ENCODE data around the gene MOB3B.
"Not testable (repeated sequence)": the region's sequence is repeated elsewhere in the genome, so short reads cannot be mapped to it uniquely, and the experiment has no call there.

Gene MOB3B

DNA sequence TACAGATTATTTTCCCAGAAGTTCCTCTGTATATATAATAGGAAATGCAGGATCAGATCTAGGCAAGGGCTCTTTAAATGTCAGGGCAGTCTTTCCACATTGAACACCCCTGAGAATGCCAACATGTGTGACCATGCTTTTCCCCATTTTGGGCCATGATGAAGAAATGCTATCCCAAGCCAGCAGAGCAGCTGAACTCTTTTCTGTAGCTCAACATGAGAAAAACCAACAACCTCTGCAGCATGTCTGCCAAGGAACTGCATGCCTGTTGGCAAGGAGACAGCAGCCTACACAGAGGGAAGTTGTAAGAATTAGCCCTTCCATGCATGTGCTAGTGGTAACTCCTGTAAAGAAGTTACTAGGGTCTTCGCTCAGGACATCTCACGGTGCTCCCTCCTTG lies 15.1 kb downstream of the MOB3B start:
- peak; percentile 42 to 59 for DNase-seq

DNA sequence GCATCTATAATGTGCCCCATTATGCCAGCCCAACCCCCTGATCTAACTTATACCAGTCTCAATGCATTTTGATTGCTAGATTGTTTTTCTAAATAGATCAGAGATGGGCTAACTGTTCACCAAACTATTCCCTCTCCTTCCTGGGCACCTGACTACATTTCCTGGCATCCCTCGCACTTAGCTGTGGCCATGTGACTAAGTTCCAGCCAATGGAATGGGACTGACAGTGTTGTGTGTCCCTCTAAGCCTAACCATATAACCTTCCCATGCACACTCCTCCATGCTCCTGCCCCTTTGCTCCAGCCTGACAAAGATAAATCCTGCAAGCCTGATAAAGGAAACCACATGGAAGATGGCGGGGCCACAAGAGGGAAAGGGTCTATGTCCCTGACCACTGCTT lies 17.8 kb downstream of the MOB3B start:
- DNase-seq: no peak

DNA sequence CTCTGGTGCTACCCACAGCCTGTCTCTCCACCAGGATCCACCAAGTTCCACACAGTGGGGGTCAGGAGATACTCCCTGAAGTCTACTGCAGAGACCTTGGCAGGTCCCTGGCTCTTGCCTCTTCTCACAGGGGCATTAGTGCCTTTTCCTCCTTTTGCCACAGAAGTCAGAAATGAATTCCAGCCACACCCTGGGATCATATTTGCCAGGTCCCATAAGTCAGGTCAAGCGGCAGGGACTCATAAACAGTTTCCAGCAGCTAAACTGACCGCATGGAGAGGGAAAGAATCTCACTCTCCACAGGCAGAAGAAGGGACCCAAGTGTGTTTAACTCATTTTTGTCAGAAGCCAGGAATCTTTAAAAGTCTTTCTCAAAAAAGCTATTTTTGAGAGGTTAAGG lies 18.8 kb downstream of the MOB3B start:
- no peak for DNase-seq

DNA sequence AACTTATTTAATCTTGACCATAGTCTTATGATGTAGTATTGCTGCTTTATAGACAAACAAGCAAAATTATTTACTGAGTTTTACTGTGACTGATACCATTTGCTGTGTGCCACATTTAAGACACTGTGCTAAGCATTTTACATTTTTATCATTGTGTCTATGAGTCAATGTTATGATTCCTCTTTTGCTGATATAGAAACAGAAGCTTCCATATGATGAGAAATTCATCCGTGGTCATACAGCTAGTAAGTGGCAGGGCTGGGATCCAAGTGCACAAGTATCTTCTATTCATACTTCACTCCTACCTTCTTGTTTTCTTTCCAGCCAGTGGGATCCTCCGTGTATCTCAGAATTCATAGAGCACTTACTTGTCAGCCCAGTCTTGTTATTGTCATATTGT lies 22.6 kb downstream of the MOB3B start:
- DNase-seq: peak; percentile 20 to 25

DNA sequence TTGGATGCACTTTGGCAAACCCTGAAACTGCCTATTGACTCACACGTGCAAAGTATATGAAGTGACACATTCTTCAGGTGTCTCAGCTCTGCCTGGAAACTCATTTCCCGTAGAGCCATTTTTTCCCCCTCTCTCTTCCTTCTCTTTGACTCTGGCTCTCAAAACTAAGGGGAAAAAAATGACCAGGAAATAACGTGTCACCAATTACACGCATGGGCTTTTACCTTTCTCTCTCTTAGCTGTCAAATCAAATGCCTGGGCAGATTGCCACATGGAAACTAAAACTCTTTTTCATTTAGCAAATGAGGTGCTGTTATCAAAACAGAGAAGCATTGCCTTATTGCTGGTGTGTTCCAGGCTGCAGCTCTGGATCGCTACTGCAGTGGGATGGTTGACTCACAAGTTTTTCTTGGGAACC lies 23.9 kb downstream of the MOB3B start:
- no peak for DNase-seq

DNA sequence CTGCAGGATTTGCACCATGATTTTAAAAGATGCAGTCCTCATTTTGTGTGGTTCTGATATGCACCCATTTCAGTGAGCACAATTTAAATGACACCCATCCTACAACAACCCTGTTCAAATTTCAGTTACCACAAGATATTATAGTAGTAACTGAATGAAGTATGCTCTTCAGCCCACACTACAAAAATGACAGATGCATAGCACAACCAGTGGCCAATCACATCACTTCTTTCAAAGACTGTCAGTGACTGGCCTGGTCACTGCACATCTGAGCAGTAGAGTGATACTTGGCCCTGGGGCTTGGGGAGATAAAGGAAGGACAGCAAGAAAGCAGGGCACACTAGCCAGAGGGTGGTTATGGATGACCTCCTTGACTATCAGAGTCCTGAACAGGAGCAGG lies 25.4 kb downstream of the MOB3B start:
- DNase-seq: no peak

DNA sequence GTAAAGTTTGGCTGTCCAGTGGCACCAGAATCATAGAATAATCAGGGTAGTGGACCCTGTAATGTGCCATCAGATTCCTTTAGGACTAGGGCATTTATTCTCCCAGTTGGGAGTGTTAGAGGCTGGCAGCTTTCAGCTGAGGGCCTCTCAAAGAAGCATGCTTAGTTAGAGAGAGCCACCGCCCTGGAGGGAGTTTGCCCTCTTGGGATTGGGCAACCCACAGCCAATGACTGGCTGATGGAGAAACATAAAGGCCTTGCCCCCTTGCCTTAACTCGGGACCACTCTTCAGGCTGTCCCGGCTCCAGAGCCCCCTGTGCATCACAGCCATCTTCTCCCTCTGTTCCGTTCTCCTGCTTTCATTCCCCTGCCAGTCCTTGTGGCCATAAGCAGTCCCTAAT lies 26.0 kb downstream of the MOB3B start:
- no peak for DNase-seq

DNA sequence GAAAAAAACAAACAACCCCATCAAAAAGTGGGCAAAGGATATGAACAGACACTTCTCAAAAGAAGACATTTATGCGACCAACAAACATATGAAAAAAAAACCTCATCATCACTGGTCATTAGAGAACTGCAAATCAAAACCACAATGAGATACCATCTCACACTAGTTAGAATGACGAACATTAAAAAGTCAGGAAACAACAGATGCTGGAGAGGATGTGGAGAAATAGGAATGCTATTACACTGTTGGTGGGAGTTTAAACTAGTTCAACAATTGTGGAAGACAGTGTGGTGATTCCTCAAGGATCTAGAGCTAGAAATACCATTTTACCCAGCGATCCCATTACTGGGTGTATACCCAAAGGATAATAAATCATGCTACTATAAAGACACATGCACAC lies 28.7 kb downstream of the MOB3B start:
- DNase-seq: not testable (repeated sequence)

DNA sequence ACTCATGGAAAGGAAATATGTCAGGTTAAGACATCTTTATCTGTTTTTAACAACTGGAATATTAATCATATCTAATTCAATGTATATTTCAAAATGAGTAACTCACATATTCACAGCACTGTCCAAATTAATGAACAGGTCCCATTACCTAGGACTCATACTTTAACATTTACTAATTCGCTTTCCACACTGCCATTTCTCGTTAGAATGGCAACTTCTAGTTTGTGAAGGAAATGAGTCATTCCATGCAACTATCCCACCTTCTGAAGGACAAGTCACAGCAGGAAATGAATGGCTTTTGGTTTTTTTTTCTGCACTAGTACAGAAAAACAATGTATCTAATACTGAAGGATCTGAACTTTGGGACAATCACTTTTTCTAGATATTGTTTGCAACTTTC lies 30.2 kb downstream of the MOB3B start:
- peak; percentile 57 to 61 for DNase-seq

DNA sequence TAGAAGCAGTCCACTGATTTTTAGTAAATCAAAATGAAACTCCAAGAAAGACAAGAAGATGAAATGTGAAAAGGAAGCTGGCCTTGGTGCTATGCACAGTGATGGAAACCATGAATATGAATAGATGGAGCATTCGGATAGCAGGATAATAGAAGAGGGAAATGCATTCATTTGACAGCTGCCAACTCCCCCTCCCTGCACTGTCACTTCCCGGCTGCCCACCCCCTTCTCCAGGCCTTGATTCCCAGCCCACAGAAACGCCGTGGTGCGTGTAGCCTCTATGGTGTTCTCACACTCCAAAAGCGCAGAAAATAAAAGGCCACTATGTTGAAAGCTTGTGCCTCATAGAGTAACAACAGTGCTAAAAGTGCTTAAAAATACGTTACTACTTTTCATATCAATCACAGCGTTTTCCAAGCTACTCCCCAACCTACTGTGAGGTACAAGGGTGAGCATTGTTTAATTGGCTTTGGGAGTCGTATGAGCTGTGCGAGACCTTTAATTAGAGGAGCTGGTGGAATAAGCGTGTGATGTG lies 31.7 kb downstream of the MOB3B start:
- DNase-seq: no peak

DNA sequence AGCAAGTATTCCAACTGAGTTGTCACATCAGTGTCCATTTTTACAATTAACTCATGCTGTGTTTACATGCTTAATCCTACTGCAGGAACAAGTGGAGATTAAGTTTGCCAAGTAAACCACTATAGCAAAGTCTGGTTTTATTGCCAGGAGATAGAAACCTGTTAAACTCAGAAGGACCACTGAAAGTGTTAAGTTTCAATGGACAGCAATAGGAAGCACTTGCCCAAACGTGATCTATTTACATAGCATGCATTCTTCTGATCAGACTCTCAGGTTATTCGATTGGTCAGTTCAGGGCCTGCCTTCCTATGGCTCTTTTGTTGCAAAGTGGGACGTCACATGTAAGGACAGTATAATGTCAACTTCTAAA lies 33.5 kb downstream of the MOB3B start:
- no peak for DNase-seq

DNA sequence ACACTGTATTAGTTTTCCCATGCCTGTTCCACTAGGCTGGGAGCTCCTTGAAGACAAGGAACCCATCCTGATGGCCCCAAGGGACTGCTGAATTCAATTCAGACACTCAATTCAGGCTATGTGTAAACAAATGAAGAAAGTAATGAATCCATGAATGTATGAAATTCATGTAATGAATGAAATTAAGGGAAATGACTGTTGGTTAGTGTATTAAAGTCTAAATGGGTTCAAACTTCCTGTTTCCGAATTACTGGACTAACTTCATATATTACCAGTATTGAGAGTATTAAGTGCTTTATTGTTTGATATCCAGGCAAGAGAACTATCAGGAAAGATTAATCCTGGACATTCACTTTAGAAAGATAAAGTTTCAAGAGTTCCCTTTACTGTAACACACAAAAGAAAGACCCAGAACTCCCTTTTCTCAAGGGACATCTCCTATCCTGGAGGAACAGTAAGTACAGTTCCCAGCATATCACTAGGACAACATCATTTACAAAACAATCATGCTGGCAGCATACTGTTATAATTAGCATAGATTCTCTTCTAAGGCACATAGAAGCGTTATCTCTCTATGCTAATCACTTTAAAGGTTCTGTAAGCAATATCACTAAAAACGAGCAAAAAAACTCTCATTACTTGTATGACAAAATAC lies 34.0 kb downstream of the MOB3B start:
- no peak for DNase-seq

DNA sequence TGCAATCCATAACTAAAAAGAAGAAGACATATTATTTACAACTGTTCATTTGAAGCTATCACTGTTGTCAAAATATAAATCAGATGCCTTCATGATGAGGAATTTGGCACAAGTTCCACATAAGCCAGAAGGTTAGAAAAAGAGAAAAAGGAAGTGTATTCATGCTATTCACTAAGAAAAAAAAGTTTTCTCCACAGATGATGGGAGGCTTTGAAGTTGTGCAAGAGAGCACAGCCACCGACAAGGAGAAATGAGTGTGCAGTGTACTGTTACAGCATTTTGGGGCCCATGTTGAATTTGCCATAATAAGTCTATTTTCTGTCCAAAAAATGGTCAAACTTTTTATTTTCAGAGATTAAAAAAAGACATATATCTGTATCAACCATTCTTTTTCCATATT lies 38.5 kb downstream of the MOB3B start:
- DNase-seq: peak; percentile 71 to 84

DNA sequence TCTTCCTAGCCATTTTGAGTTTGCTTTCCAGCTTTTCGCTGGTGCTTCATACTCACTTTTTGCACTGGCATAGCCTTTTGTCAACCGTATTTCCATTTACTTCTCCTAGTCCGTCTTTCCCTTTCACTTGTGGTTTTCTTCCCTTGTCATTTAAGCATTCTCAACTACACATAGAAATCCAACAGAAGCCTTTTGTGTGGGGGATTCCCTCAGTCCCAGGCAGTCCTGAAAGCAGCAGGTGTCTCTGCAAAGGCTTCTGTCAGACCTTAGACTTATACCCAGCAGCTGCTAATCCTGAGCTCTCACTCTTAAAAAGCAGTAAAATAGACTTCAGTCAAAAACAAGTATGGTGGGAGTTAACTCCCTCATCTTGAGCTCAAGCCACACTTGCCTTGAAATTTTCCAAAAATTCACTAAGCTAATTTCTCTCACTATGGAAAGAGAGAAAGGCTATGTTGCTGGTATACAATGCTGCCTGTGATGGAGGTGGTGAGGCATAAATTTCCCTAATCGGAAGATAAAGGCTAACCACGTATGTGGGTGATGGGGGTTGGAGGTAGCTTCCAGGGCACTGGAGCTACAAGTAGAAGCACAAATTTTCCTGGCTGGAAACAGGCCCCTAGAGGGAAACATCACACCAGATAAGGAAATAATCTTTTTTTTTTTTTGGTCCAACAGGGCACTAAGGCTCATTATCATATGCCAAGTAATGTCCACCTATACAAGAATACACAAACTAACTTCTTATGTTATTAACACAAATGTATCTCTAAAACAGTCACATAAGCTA lies 40.3 kb downstream of the MOB3B start:
- no peak for DNase-seq

DNA sequence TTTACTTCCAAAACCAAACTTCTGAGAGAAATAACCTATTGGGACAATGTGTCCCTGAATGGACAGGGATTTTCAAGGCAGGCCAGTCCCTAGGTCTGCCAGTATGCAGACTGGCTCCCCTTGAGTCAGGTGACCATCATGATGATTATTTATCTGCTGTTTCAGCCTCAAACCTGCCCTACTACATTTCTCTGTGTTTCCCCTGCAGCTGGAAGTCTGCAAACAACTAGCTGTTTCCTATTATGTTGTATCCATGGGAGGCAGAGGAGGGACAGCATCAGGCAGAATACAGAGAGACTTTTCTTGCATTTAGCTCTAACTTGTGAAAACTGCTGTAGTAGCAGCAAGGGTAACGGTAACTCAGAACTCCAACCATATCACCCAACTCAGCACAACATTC lies 41.7 kb downstream of the MOB3B start:
- no peak for DNase-seq

DNA sequence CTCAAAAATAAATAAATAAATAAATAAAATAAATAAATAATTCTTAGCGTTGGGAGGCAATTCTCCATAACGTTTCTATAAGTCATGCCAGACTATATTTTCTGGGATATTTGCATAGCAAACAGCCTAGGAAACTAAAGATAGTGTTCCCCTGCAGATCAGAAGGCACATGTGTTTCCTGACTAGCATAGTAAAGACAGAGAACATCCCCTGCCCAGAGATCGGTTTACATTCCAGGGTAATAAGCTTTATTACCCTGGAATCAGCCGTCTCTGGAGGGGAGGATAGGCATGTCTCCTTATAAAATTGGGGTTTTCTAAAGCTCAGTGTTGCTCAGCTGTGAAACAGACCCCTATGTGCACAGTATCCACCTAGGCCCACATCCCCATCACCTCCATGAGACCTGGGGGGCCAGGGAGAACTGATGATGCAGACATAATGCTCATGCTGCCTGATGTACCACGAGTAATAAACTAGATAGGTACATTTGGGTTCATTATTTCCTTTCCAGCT lies 42.4 kb downstream of the MOB3B start:
- no peak for DNase-seq

DNA sequence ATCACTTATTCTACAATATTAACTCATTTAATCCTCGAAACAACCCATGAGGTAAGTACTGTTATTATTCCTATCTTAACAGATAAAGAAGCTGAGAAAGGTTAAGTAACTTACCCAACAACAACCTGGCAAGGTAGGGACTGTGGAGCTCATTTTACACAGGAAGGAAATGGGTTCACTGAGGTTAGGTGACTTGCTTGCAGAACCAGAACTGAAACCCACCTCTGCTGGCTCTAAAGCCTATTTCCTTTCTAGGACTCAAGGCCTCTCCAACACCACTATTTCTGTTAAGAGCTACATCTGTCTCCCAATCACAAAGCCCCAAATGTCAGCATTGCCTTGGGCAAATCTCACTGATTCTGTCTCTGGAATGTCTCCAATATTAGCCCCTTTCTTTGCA lies 44.5 kb downstream of the MOB3B start:
- no peak for DNase-seq

DNA sequence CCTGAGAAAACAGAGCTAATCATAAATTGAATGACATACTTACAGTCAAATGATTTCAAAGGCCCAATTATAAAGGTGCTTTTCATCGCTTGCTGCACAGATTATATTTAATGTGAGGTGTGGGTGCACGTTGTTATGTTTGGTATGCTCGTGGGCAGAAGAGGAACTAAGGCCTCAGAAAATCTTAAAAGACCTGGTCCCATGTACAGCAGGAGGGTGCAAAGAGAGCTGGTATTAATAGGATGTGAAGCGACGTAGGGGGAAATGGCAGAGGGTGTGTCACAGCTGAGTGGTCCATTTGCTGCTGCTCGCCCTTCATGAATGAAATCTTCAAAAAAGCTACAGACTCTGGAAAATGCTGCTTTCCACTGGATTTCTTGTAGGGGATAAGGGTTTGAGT lies 46.0 kb downstream of the MOB3B start:
- DNase-seq: no peak

DNA sequence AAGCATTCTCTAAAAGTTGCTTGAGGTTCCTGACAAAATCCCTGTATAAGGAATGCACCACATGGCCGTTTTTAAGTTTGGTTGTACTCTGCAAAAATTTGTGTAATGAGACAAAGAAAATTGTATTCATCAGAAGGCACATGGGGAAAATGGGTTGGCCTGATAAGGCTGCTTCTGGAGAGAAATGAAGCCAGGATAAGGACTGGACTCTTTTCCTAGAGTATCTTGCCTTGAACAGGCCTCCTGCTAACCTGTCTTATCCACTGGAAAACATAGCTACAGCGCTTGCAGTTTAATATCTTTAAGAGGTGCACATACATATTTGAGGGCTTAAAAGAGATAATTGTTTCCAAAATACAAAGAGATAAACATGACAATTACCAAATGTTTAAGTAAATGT lies 46.9 kb downstream of the MOB3B start:
- DNase-seq: no peak

DNA sequence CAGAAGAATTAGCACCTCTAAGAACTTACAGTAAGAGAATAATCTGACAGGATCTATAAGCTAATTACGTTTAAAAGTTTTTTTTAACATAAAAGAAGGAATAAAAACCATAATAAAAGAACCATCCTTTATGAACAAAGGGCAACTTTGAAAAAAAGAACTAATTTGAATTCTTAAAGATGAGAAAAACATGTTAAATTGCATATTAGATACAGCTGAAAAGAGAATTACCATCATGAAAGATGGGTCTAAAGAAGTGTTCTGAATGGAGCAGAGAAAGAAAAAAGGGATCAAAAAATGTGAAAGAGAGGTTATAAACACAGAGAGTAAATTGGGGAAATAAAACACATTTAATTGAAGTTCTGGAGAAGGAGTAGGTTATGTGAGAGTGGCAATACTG lies 51.3 kb downstream of the MOB3B start:
- DNase-seq: no peak

DNA sequence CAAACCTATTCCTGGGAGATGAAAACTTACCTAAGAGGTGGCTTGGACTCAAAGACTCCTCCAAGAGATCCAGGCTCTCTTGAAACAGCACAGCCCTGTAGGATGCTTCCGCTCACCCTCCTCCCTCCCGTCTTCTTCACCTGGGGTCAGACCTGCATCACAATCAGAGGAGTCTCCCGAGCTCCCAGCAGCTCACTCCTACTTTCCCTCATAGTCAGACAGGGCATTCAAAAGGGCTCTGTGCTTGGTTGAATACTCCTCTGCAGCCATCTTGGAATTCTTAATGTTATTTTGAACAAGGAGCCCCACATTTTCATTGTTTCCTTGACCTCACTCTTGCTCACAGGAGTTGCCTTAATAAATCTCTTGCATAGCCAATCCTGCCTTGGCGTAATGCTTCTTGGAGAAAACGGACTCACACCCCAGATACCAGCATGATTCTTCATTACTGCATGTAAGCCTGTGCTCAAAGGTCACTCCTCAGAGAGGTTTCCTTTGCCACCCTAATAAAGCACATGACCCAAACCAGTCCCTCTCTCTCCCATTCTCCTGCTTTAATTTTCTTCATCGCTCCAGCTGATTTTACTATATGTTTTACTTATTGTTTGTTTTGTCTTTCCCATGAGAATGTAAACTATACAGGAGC lies 52.6 kb downstream of the MOB3B start:
- no peak for DNase-seq

DNA sequence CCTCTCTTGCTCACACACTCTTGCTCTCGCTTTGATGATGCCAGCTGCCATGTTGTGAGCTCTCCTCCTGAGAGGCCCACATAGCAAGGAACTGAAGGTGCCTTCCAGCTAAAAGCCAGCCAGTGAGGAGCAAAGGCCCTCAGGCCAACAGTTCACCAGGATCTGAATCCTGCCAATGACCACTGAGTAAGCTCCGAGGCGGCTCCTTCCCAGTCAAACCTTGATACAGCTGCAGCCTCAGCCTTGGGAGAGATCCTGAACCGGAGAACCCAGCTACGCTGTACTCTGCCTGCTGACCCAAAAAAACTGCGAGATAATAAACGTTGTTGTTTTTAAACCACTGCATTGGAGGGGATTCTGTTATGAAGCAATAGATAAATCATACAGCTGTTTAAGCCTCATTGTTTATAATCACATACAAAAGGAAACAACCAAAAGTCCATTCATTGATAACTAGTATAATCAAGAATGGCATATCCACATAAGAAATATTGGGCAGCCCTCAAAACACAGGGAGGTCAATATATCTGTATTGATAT lies 54.5 kb downstream of the MOB3B start:
- DNase-seq: no peak

DNA sequence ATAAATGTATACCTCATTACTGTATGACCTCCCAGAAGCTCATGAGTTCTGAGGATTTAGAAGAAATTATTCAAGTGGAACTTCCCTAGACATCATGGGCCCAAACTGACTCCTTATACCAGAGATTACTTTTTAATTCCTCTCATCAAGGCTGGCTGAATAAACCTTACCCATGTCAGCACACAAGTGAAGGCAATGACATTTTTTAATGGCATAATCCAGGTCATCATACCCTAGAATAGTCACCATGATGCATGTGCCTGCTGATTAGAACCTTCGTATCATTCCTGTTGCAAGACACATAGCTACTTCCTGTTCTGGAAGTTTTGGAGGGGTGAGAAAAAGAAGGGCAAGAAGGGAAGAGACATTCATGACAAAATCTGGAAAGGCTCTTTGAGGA lies 55.3 kb downstream of the MOB3B start:
- peak in 1 of 2 donors; percentile 34 for DNase-seq
